Osteoblast (primary cell): ENCODE data around the gene SGK1. TPM values are rescaled to one million over a fixed set of nuclear protein-coding genes. Genes with fewer than 3 reads are reported as not detected.

Source experiments
- DNase-seq: peaks from one replicate; pipeline ENCODE4 v3.0.0; 2011; ENCODE audit warnings: low spot score, mixed read lengths; ENCODE audit not compliant: insufficient read length; ENCODE audit errors: missing footprints
- H2AFZ ChIP-seq: 2 replicates; pipeline ENCODE4 v1.6.0; 2011; ENCODE audit warnings: mild to moderate bottlenecking, low read length
- H3K27ac ChIP-seq: 2 replicates; pipeline ENCODE4 v1.5.1; 2011; ENCODE audit warnings: mild to moderate bottlenecking, low read depth, low read length, moderate library complexity
- H3K27me3 ChIP-seq: 2 replicates; pipeline ENCODE4 v1.6.0; 2012; ENCODE audit warnings: mild to moderate bottlenecking, control low read depth, inconsistent platforms, low read length, moderate library complexity; ENCODE audit not compliant: insufficient read depth
- H3K36me3 ChIP-seq: 2 replicates; pipeline ENCODE4 v1.5.1; 2011; ENCODE audit warnings: mild to moderate bottlenecking, low read length, control low read depth, moderate library complexity; ENCODE audit not compliant: insufficient read depth
- H3K4me1 ChIP-seq: 2 replicates; pipeline ENCODE4 v1.5.1; 2011; ENCODE audit warnings: mild to moderate bottlenecking, low read length, control low read depth, moderate library complexity; ENCODE audit not compliant: insufficient read depth
- H3K4me2 ChIP-seq: 2 replicates; pipeline ENCODE4 v1.6.0; 2011; ENCODE audit warnings: mild to moderate bottlenecking, low read length; ENCODE audit not compliant: insufficient read depth
- H3K4me3 ChIP-seq: fragments of 200-600 bp; sonication (generic); 3 replicates; pipeline ENCODE4 v1.5.1; 2012; ENCODE audit warnings: mild to moderate bottlenecking, low read length, inconsistent platforms; ENCODE audit not compliant: insufficient read depth
- H3K79me2 ChIP-seq: 2 replicates; pipeline ENCODE4 v1.6.0; 2012; ENCODE audit warnings: mild to moderate bottlenecking, low read length, control low read depth, inconsistent platforms; ENCODE audit not compliant: insufficient read depth
- H3K9me3 ChIP-seq: 2 replicates; pipeline ENCODE4 v1.5.1; 2011; ENCODE audit warnings: low read depth, low read length, control low read depth
- H4K20me1 ChIP-seq: 2 replicates; pipeline ENCODE4 v1.6.0; 2012; ENCODE audit warnings: mild to moderate bottlenecking, low read length, control low read depth; ENCODE audit not compliant: insufficient read depth
- total RNA-seq: library from RNA; depleted of rRNA; stranded (reverse); fragments of >200 nt; gene quantifications from 2 replicates; pipeline ENCODE4 v1.2.3, GENCODE V29; 2012
- TF ChIP-seq, protein P1 (sequence below): IDR thresholded peaks from 2 replicates; pipeline ENCODE4 v1.5.1; 2011; ENCODE audit warnings: mild to moderate bottlenecking, low read depth, low read length, moderate library complexity; ENCODE audit errors: extremely low read depth

The SGK1 gene
- total RNA-seq, 1 donor, result 91.6 TPM

DNA sequence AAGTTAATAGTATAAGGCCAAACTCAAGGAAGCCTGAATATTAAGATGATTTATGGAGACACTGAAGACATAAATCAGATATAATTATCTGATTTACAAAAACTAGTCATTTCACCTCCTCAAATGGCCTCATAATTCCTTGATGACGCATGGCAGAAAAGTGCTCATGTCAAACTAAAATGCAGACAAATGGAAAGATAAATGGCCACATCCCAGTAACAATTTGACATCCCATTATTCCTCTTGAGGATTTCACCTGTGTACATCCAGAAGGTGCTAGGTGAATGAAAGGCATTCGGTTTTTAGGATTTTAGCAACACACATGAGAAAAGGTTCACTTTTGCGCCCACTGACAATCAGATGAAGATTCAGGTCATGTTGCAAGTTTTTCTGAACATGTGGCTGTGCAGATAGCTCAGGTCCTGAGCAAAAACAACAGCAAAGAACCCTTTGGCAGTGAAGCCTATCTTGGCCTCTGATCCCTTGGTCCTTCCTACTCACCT lies 24.2 kb downstream of the SGK1 start:
- Histone ChIP-seq H3K4me1 (peaks cover 19% of the 10 kb centered on the region), H3K27me3 (no peaks in the 10 kb centered on the region), H2AFZ (no peak overlapping the region), H3K27ac (no peak overlapping the region), H4K20me1 (no peaks in the 10 kb centered on the region), H3K9me3 (no peaks in the 10 kb centered on the region), H3K4me3 (no peak overlapping the region), H3K4me2 (no peak overlapping the region), H3K79me2 (no peaks in the 10 kb centered on the region), H3K36me3 (no peaks in the 10 kb centered on the region)
- no peak for DNase-seq
- TF ChIP-seq, protein P1, sequence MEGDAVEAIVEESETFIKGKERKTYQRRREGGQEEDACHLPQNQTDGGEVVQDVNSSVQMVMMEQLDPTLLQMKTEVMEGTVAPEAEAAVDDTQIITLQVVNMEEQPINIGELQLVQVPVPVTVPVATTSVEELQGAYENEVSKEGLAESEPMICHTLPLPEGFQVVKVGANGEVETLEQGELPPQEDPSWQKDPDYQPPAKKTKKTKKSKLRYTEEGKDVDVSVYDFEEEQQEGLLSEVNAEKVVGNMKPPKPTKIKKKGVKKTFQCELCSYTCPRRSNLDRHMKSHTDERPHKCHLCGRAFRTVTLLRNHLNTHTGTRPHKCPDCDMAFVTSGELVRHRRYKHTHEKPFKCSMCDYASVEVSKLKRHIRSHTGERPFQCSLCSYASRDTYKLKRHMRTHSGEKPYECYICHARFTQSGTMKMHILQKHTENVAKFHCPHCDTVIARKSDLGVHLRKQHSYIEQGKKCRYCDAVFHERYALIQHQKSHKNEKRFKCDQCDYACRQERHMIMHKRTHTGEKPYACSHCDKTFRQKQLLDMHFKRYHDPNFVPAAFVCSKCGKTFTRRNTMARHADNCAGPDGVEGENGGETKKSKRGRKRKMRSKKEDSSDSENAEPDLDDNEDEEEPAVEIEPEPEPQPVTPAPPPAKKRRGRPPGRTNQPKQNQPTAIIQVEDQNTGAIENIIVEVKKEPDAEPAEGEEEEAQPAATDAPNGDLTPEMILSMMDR, result no peak

DNA sequence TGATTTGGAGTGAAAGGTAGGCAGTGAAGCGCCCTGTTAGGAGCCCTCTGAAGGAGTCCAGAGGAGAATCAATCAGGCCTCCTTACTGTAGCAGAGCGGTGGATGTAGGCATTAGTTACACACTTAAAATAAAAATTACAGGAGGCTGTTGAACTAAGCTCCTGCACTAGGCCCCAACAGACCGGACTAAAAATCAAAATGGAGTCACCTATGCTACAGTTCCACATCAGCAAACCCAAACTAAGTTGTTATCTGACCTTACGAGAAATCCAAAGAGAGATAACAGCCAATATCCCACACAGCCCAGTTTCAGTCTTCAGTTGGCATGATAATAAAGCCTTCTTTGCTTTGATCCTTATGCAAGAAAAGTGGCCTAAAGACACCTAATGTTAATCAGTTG lies 26.8 kb downstream of the SGK1 start:
- Histone ChIP-seq H3K36me3 (no peaks in the 10 kb centered on the region), H3K9me3 (no peaks in the 10 kb centered on the region), H3K79me2 (no peaks in the 10 kb centered on the region), H3K4me2 (no peak overlapping the region), H3K4me3 (no peak overlapping the region), H3K27me3 (no peaks in the 10 kb centered on the region), H2AFZ (no peak overlapping the region), H3K27ac (no peak overlapping the region), H3K4me1 (peaks cover 24% of the 10 kb centered on the region), H4K20me1 (no peaks in the 10 kb centered on the region)
- TF ChIP-seq, protein P1, result no peak
- no peak for DNase-seq

GRCh38 chr6:134289204-134289575 lies 28.7 kb downstream of the SGK1 start:
- no peak overlapping the region for H2AFZ ChIP-seq
- no peaks in the 10 kb centered on the region for H4K20me1 ChIP-seq
- peak overlapping the region; percentile 64 for H3K4me2 ChIP-seq
- H3K9me3 ChIP-seq, result no peaks in the 10 kb centered on the region
- TF ChIP-seq, protein P1, result no peak
- DNase-seq, result no peak
- H3K36me3 ChIP-seq, result no peaks in the 10 kb centered on the region
- peaks cover 14% of the 10 kb centered on the region for H3K4me1 ChIP-seq
- no peaks in the 10 kb centered on the region for H3K79me2 ChIP-seq
- no peaks in the 10 kb centered on the region for H3K27me3 ChIP-seq
- H3K4me3 ChIP-seq, result no peak overlapping the region
- peak overlapping the region; percentile 99 for H3K27ac ChIP-seq

- DNase-seq, result peak; percentile 86
- H3K4me3 ChIP-seq, result no peak overlapping the region
- H2AFZ ChIP-seq, result no peak overlapping the region
Measured at GRCh38 chr6:134288538-134289203, 29.2 kb downstream of the SGK1 start.

More at GRCh38 chr6:134288538-134289203, 29.2 kb downstream of the SGK1 start:
- peak overlapping the region; percentile 64 for H3K4me2 ChIP-seq
- TF ChIP-seq, protein P1, result no peak
- no peaks in the 10 kb centered on the region for H3K27me3 ChIP-seq
- peaks cover 14% of the 10 kb centered on the region for H3K4me1 ChIP-seq
- H3K79me2 ChIP-seq, result no peaks in the 10 kb centered on the region
- H4K20me1 ChIP-seq, result no peaks in the 10 kb centered on the region
- H3K27ac ChIP-seq, result peak overlapping the region; percentile 99
- no peaks in the 10 kb centered on the region for H3K9me3 ChIP-seq
- H3K36me3 ChIP-seq, result no peaks in the 10 kb centered on the region
